Bronchial epithelial cell (primary cell): ENCODE measurements around the gene NOPCHAP1. TPM values are rescaled to one million over a fixed set of nuclear protein-coding genes. Genes with fewer than 3 reads are reported as not detected.

Experiments used
- DNase-seq: peaks from one replicate; pipeline ENCODE4 v3.0.0-alpha.2; 2010; ENCODE audit warnings: low read depth
- FAIRE-seq: peaks from 2 replicates; lab custom pipeline; 2011; peaks lifted over from hg19 to GRCh38; lab: Jason Lieb, UNC
- H3K27me3 ChIP-seq: 2 replicates; pipeline ENCODE4 v1.5.1; 2011; ENCODE audit warnings: low read length; ENCODE audit not compliant: control insufficient read depth, insufficient read depth
- H3K36me3 ChIP-seq: 2 replicates; pipeline ENCODE4 v1.5.1; 2011; ENCODE audit warnings: low read length; ENCODE audit not compliant: control insufficient read depth, insufficient read depth
- H3K4me3 ChIP-seq: 2 replicates; pipeline ENCODE4 v1.5.1; 2011; ENCODE audit warnings: mild to moderate bottlenecking, low read depth, low read length, control low read depth
- CTCF ChIP-seq: IDR thresholded peaks from 2 replicates; pipeline ENCODE4 v1.5.1; 2011; ENCODE audit warnings: mild to moderate bottlenecking, moderate library complexity, low read length, control low read depth, inconsistent platforms; ENCODE audit not compliant: insufficient read depth, severe bottlenecking
- total RNA-seq: library from RNA; depleted of rRNA; stranded (reverse); fragments of >200 nt; gene quantifications from 2 replicates; pipeline ENCODE4 v1.2.1, GENCODE V29; 2014

The NOPCHAP1 gene
- total RNA-seq, 1 donor from 2014 or later, result 4.5 TPM

- no peak for TF ChIP-seq CTCF
- H3K4me3 ChIP-seq, result no peak overlapping the region
- no peaks in the 10 kb centered on the region for H3K27me3 ChIP-seq
- no peak for FAIRE-seq
- H3K36me3 ChIP-seq, result peaks cover 8% of the 10 kb centered on the region
- no peak for DNase-seq
Measured at GRCh38 chr12:105026411-105026810, 40.3 kb downstream of the NOPCHAP1 start.

GRCh38 chr12:105030820-105031807 is 45.0 kb downstream of the NOPCHAP1 start:
- Histone ChIP-seq H3K27me3 (no peaks in the 10 kb centered on the region), H3K36me3 (peaks cover 9% of the 10 kb centered on the region), H3K4me3 (no peak overlapping the region)
- TF ChIP-seq CTCF, result no peak
- no peak for FAIRE-seq
- no peak for DNase-seq

- Histone ChIP-seq H3K27me3 (no peaks in the 10 kb centered on the region), H3K36me3 (peaks cover 10% of the 10 kb centered on the region), H3K4me3 (no peak overlapping the region)
- FAIRE-seq, result no peak
- no peak for TF ChIP-seq CTCF
- no peak for DNase-seq
Measured at GRCh38 chr12:105032703-105033357, 46.7 kb downstream of the NOPCHAP1 start.

GRCh38 chr12:105033851-105034250 is 47.7 kb downstream of the NOPCHAP1 start:
- DNase-seq (no peak), FAIRE-seq (no peak)
- peaks cover 10% of the 10 kb centered on the region for H3K36me3 ChIP-seq
- TF ChIP-seq CTCF, result no peak
- no peaks in the 10 kb centered on the region for H3K27me3 ChIP-seq
- H3K4me3 ChIP-seq, result no peak overlapping the region

Other genes with a start within 250 kb of the NOPCHAP1 start
- gene SLC41A2, start 28.0 kb upstream of the NOPCHAP1 start, total RNA-seq, result 1.5 and 2.4 TPM in 2 replicates
- gene ALDH1L2, start 98.1 kb downstream of the NOPCHAP1 start, total RNA-seq, result 34.2 and 35.7 TPM in 2 replicates
- 52.5 and 60.8 TPM in 2 replicates for gene WASHC4, start 121.4 kb downstream of the NOPCHAP1 start, total RNA-seq
- gene APPL2, start 249.9 kb downstream of the NOPCHAP1 start, total RNA-seq, result 21.4 and 23.2 TPM in 2 replicates